Adrenal gland (tissue), 12 donors: ENCODE results near the gene SPEM1. TPM values are rescaled to one million over a fixed set of nuclear protein-coding genes. Genes with fewer than 3 reads are reported as not detected.

ENCODE experiments used
- DNase-seq, 7 donors: peaks; one replicate each; pipeline ENCODE4 v3.0.0-alpha.2; 2019 to 2020
- H3K27ac ChIP-seq, 5 donors: fragments of 200-600 bp; sonication (generic) in 4 of 5; 1 replicate in 3 of 5; 2 replicates in 2 of 5; pipeline versions ENCODE4 v1.5.1 to v1.8.0; 2016 to 2020; ENCODE audit warnings: mild to moderate bottlenecking in 1 of 5
- H3K27me3 ChIP-seq: fragments of 200-600 bp; 2 replicates; pipeline ENCODE4 v1.8.0; 2021
- H3K36me3 ChIP-seq, 2 donors: fragments of 200-600 bp; replicated peaks in 1 of 2; 1 replicate in 1 of 2; 2 replicates in 1 of 2; pipeline versions ENCODE4 v1.5.1 to v1.8.0; 2018 to 2022
- H3K4me1 ChIP-seq, 2 donors: fragments of 200-600 bp; replicated peaks in 1 of 2; 1 replicate in 1 of 2; 2 replicates in 1 of 2; pipeline versions ENCODE4 v1.5.1 to v1.8.0; 2018 to 2021
- H3K4me3 ChIP-seq, 4 donors: fragments of 200-600 bp; sonication (generic) in 3 of 4; one replicate each; pipeline ENCODE4 v1.5.1; 2016 to 2018
- H3K9me3 ChIP-seq, 3 donors: fragments of 200-600 bp; sonication (generic) in 1 of 3; replicated peaks in 1 of 3; 1 replicate in 2 of 3; 2 replicates in 1 of 3; pipeline versions ENCODE4 v1.5.1 to v1.8.0; 2016 to 2021
- POLR2A ChIP-seq, 2 donors: fragments of 450-650 bp; IDR thresholded peaks; one replicate each; pipeline ENCODE4 v1.6.1; 2017; ENCODE audit warnings: antibody characterized with exemption in 2 of 2, mild to moderate bottlenecking in 2 of 2, moderate library complexity in 1 of 2
- WGBS, 4 donors: extraction: QIAGEN DNeasy Blood & Tissue Kit in 2 of 4; methylation state at CpG; one replicate each; pipeline versions ENCODE4 v1.1.5 to v1.1.7; 2013 to 2017; 5-methylcytosine and 5-hydroxymethylcytosine counted together
- intact Hi-C, 2 donors: fragments of 100-400 bp; cut with DNase I; formaldehyde crosslinking; loops; one replicate each; pipeline versions ENCODE4 v1.14.1 to v1.15.0; 2022 to 2023
- polyA plus RNA-seq, 3 donors: library from polyadenylated mRNA; stranded (reverse); fragments of 200-250 nt in 2 of 3; fragments of 350-450 nt in 1 of 3; fragmentation: Illumina TruSeq in 1 of 3; extraction: RNeasy Lipid Tissue Mini Kit (QIAGEN cat#74804) in 1 of 3; gene quantifications; one replicate each; pipeline ENCODE4 v1.2.3, GENCODE V29; 2013 to 2014
- total RNA-seq, 9 donors: library from RNA; depleted of rRNA in 4 of 9; stranded (reverse); fragments of >200 nt in 4 of 9; fragments of 120-200 nt in 1 of 9; fragmentation: NEBNext Ultra II Directional in 1 of 9; extraction: Animal tissue kit (Norgen Biotek cat#: 25700) in 1 of 9; gene quantifications; one replicate each; pipeline versions ENCODE4 v1.1.0 to v1.2.4, GENCODE V29; 2013 to 2023
- TF ChIP-seq, protein P1 (sequence below), 6 experiments: fragments of 450-650 bp in 4 of 6; fragments of 200-600 bp in 2 of 6; sonication (generic) in 1 of 6; IDR thresholded peaks; 1 replicate in 5 of 6; 2 replicates in 1 of 6; pipeline versions ENCODE4 v1.5.1 to v1.8.0; 2016 to 2021; ENCODE audit warnings: antibody characterized with exemption in 6 of 6, mild to moderate bottlenecking in 2 of 6, moderate library complexity in 1 of 6
- donor health status: healthy with polysubstance abuse.
- donor health status: Bipolar disorder and iron deficiency.
- donor health status: DM: yes; HTN: yes; CAD: no.
- donor health status: DM: no; HTN: no; CAD: no.
- donor health status: DM: no; HTN: no; CAD: no.
- donor health status: DM: yes; HTN: yes; CAD: no.

SPEM1 gene
- total and polyA plus RNA-seq, 12 donors, result not detected

DNA sequence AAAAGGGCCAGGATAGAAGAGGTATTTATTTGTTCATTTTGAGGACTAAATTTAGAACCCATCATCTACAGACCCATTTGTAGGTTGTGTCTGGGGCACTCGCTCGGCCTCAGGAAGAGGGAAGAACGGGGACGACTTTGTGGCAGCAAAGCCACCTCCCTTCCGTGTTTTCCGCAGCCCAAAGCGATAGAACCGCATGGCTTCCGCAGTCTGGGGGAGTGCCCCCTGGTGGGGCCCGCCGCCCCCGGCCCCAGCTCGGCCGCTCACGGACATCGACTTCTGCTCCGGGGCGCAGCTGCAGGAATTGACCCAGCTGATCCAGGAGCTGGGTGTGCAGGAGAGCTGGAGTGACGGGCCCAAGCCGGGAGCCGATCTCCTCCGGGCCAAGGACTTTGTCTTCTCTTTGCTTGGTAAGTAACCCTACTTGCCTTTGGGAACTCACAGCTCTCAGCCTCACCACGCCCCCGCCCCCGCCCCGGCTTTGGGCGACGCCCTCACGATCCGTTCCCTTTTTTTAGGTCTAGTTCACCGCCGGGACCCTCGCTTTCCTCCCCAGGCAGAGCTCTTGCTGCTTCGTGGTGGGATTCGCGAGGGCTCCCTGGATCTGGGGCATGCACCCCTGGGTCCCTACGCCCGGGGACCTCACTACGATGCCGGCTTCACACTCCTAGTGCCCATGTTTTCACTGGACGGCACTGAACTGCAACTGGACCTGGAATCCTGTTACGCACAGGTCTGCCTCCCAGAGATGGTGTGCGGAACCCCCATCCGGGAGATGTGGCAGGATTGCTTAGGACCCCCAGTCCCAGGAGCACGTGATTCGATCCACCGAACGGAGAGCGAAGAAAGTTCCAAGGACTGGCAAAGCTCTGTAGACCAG is 15.8 kb downstream of the SPEM1 start:
- peaks cover 44 to 47% of the 10 kb centered on the region in 2 donors for H3K4me1 ChIP-seq
- H3K36me3 ChIP-seq, result no peaks in the 10 kb centered on the region
- H3K27ac ChIP-seq, result peak overlapping the region; percentile 78 to 94 (median 90)
- WGBS, 4 donors, result 3 to 7% (median 7%) methylated on average over 17 to 49 of the region's 49 CpGs
- peak in 1 of 2 donors; percentile 53 for TF ChIP-seq POLR2A (IDR thresholded peaks at IDR 0.05)
- TF ChIP-seq, protein P1, sequence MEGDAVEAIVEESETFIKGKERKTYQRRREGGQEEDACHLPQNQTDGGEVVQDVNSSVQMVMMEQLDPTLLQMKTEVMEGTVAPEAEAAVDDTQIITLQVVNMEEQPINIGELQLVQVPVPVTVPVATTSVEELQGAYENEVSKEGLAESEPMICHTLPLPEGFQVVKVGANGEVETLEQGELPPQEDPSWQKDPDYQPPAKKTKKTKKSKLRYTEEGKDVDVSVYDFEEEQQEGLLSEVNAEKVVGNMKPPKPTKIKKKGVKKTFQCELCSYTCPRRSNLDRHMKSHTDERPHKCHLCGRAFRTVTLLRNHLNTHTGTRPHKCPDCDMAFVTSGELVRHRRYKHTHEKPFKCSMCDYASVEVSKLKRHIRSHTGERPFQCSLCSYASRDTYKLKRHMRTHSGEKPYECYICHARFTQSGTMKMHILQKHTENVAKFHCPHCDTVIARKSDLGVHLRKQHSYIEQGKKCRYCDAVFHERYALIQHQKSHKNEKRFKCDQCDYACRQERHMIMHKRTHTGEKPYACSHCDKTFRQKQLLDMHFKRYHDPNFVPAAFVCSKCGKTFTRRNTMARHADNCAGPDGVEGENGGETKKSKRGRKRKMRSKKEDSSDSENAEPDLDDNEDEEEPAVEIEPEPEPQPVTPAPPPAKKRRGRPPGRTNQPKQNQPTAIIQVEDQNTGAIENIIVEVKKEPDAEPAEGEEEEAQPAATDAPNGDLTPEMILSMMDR (IDR thresholded peaks at IDR 0.05), result peak in 1 of 6 experiments; percentile 19
- no peaks in the 10 kb centered on the region for H3K27me3 ChIP-seq
- DNase-seq, result peak; percentile 57 to 77 (median 73)
- peak overlapping the region in 3 of 4 donors; percentile 17 to 62 (median 40) for H3K4me3 ChIP-seq
- no peaks in the 10 kb centered on the region for H3K9me3 ChIP-seq
- intact Hi-C loops, result loop anchor here (2.0 to 5.0 kb wide), 3 partner anchors 41 to 126 kb away; partner anchors contain the start of genes SENP3 (in 1 of the 2) and ZBTB4 (in 1 of the 2)

DNA sequence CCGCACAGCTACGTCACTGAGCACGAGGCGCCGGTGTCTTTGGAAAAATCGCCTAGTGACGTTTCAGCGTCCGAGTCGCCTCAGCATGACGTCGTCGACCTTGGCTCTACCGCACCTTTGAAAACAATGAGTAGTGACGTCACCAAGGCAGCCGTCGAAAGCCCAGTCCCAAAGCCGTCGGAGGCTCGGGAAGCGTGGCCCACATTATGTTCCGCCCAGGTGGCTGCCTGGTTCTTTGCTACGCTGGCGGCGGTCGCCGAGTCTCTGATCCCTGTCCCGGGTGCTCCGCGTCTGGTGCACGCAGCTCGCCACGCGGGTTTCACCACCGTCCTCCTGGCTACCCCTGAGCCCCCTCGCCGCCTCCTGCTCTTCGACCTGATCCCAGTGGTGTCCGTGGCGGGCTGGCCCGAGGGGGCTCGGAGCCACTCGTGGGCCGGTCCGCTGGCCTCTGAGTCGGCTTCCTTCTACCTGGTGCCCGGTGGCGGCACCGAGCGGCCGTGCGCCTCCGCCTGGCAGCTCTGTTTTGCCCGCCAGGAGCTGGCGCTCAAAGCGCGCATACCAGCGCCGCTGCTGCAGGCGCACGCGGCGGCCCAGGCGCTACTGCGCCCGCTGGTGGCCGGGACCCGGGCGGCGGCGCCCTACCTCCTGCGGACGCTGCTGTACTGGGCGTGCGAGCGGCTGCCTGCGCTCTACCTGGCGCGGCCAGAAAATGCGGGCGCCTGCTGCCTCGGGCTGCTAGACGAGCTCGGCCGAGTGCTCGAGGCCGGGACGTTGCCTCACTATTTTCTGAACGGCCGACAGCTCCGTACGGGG is 16.6 kb downstream of the SPEM1 start:
- peaks cover 50 to 52% of the 10 kb centered on the region in 2 donors for H3K4me1 ChIP-seq
- DNase-seq, result peak; percentile 83 to 91 (median 86)
- H3K36me3 ChIP-seq, result no peaks in the 10 kb centered on the region
- 0 to 6% (median 2%) methylated on average over 20 to 92 of the region's 92 CpGs for WGBS, 4 donors
- no peaks in the 10 kb centered on the region for H3K27me3 ChIP-seq
- H3K4me3 ChIP-seq, result peak overlapping the region in 2 of 4 donors; percentile 30 to 62
- TF ChIP-seq POLR2A (IDR thresholded peaks at IDR 0.05), result peak; percentile 52 to 86
- TF ChIP-seq, protein P1 (IDR thresholded peaks at IDR 0.05), result peak; percentile 22 to 94 (median 72)
- no peaks in the 10 kb centered on the region for H3K9me3 ChIP-seq
- peak overlapping the region; percentile 78 to 94 (median 90) for H3K27ac ChIP-seq
- intact Hi-C loops, result loop anchor here (5.0 kb wide), 2 partner anchors 41 to 126 kb away; partner anchors contain the start of genes SENP3 (in 1 of the 2) and ZBTB4 (in 1 of the 2)

DNA sequence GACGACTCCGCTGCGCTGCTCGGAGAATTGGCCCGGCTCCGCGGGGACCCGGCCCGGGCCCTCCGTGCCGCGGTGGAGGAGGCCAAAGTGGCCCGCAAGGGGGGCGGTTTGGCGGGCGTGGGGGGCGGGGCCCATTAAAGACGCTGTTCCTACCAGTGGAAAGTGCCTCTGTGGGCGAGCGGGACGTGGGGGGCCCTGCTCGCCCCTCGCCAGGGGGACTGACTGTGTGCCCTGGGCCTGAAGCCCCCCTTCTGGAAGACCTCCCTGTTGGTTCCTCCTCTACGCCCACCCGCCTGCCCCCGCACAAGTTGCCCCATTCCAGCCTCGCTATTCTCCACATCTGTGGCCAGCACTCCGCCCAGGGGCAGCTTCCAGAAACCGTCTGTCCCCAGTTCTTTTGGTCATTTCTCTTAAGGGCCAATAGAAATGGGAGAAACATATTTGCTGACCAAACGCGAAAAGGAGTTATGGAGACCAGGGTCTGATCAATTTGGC is 17.3 kb downstream of the SPEM1 start:
- Histone ChIP-seq H3K27ac (peak overlapping the region; percentile 78 to 94 (median 90)), H3K4me1 (peaks cover 50 to 52% of the 10 kb centered on the region in 2 donors), H3K4me3 (peak overlapping the region in 2 of 4 donors; percentile 30 to 62), H3K36me3 (no peaks in the 10 kb centered on the region), H3K27me3 (no peaks in the 10 kb centered on the region), H3K9me3 (no peaks in the 10 kb centered on the region)
- WGBS, 4 donors, result 18 to 49% (median 27%) methylated on average over 10 to 31 of the region's 31 CpGs
- intact Hi-C loops, result loop anchor here (5.0 kb wide), 2 partner anchors 40 to 125 kb away; partner anchors contain the start of genes SENP3 (in 1 of the 2) and ZBTB4 (in 1 of the 2)
- TF ChIP-seq POLR2A (IDR thresholded peaks at IDR 0.05), result no peak
- TF ChIP-seq, protein P1 (IDR thresholded peaks at IDR 0.05), result no peak
- peak in 2 of 7 donors; percentile 53 to 58 for DNase-seq
